ENCODE measurements around the gene TOMM34.

DNA sequence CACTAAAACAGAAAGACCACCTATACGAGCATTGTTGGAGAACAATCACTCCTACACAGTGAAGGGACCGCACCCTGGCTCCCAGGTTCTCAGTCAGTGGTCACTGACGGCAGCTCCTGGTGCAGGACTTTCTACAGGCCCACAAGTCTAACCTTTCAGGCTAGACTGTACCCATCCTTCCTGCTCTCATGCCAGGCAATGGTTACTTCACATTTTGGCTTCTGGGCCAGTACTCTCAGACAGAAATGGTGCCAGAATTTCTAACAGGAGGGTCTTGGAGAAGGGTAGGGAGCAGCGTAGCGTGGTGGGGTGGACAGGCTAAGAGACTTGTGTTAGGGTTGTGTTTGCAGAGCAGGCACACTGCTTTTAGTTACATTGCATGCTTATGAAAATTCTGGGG is 12.1 kb downstream of the TOMM34 start:
- no peak for TF ChIP-seq YY1 (IDR thresholded peaks at IDR 0.05; ENCODE audit: insufficient read depth, insufficient read length)
- TF ChIP-seq ZNF274 (IDR thresholded peaks at IDR 0.05; ENCODE audit: low read depth, low read length), result no peak
- no peak for TF ChIP-seq SUZ12 (IDR thresholded peaks at IDR 0.05; ENCODE audit: extremely low read depth, insufficient read depth, insufficient read length)

Measured in NT2/D1 (cell line).